DMS114 treated with DMSO at 0.1 percent for 48 hours (cell line): ENCODE results near the gene ETFRF1.

Experiments used
- DNase-seq: peaks from one replicate; lab custom pipeline; 2025; ENCODE audit not compliant: unreplicated experiment; lab: John Stamatoyannopoulos, UW

ETFRF1 gene, protein sequence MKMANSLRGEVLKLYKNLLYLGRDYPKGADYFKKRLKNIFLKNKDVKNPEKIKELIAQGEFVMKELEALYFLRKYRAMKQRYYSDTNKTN

DNA sequence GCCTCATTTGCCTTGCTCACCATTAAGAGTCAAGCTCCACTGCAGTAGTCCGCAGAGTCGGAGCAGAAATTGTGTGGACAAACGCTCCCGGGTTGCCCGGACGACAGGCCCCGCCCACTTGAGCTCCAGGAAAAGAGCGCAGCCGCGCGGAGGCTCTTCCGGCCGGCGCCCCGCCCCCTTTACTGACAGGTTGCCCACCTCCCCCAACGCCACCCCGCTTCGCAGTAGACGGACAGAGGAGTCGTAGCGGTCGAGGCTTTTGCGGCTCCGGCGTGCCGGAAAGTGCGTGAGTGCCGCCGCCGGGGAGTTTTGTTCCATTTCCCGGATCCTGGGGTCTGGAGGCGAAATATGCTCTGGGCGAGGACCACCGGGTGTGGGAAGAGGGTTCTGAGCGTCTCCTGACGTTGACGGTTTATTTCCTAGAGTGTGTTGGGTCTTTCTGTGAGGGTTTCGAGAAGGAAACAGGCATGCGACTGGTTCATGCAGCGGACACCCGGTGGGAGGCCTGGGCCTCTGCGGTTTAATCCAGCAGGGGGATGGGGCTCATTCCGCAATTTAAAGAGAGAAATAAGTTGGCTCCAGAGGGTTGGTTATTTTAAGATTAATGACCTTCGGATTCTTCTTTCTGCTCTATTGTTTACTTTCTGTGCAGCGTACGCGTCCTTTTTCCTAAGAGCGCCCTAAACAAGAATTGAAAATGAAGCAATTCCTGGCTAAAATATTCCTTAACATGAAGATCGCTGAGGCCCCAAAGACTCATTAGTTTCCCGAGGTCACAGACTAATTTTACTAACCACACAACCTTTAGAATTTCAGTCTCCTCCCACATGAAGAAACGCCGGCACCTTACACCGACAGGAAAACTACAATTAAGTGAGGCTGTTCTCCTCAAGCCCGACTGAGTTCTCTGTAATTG is at the start of gene ETFRF1, which contains the start of gene DNAI7:
ETFRF1 (plus strand) TSS at position 182 of the 916 bp plus-strand sequence. CDS start 8,720 bp downstream, outside the sequence.
DNAI7 (minus strand) TSS at position 105 of the 916 bp plus-strand sequence; CDS start at position 23, 82 bp downstream.
- DNase-seq = peak; percentile 95

DNA sequence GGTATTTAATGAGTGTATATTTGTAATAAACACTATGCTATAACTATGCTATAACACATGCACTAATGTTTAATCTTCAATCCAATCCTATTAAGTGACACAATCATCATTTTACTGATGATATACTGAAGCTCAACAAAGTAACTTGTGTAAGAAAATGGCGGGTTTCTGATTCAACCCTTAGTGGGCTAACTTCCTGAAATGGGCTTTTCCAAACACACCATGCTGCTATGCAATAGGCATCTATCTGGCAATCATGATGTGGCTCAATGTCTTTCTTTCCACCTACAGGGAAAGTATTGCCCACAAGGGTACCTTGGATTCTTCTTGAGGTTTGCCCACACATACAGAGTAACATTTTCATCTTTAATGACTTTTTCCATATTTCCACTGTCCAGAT is 48.4 kb upstream of the ETFRF1 start:
- no peak for DNase-seq

DNA sequence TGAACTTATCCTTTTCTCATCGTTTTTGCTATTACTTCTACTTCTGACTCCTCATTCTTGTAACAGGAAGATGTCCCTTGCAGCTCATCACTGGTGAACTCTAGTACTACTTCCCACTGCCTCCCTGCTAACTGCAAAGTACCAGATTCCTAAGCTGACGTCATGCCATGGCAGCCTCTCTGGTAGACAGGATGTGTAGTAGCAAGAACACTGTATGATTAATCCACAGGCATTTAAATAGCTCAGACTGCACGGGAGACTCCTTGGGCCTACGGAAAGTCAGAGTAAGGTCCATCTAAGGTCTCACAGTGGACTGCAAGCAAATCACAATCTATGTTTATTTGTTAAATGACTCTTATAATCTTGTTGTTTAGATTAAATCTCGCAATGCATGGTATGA is 43.6 kb upstream of the ETFRF1 start:
- DNase-seq = no peak

DNA sequence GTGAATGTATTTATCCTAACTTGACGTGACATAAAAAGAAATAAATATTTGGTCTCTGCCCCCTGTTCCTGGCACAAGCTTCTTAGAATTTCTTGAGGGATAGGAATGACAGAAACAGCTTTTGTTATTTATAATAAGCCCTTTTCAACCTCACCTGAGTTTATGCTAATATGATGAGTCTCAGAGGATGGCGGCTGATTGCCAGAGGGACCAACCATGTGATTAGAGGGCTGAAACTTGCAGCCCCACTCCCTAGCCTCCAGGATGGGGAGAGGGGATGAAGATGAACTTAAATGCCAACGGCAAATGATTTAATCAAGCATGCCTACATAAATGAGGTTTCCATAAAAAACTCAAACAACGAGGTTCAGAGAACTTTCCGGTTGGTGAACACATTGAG is 43.0 kb upstream of the ETFRF1 start:
- DNase-seq = no peak

DNA sequence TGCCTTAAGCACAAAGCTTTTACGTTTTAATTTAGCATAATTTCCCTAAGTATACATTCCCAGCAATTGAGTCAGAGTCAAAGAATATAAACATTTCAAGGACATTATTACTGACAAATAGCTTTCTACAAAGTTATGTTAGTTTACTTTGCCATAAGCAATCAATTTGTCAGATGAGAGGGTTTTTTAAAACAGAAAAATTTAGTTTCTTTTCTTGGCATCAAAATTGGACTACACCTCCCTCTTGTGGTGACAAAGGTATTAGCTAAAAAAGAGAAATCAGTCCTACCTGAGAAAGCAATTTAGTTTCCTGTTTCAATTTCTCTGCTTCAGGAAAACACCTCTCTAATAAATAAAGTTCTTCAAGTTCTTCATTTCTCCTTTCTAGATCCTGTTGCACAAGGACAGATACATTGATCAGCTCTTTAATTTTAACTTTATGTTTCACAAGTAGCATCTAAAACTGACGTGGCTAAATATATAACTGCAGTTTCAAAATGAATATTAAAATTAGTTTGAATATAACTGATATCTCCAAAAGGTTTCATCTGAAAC is 39.9 kb upstream of the ETFRF1 start:
- peak; percentile 17 for DNase-seq

DNA sequence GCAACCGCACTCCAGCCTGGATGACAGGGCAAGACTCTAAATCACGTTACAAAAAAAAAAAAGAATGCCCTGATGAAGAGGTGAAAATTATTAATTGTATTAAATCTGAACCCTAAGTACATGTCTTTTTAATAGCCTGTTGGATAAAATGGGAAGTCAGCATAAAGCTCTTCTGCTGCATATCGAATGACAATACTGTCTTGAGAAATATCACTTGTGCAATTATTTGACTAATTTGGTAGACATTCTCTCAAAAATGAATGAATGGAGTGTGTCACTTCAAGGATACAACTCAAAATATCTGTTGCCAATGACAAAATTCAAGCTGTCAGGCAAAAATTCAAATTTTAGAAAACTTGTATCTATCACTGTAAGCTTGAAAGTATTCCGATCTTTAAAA is 39.0 kb upstream of the ETFRF1 start:
- DNase-seq = no peak

DNA sequence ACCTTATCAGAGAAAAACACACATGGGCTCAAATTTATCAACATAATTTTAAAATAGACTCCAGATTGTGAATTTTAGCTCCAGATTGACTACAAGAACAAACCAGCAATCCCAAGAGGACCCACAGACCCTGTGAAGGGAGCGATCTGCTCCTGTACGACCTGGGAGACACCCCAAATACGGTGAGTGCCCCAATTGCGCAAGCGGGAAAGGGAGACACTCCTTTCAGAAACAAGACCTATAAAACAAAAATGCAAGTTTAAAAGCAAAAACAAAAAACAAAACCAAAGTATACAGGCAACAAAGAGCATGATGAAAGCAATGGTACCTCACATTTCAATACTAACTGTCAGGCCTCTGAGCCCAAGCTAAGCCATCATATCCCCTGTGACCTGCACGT is 32.2 kb upstream of the ETFRF1 start:
- no peak for DNase-seq

DNA sequence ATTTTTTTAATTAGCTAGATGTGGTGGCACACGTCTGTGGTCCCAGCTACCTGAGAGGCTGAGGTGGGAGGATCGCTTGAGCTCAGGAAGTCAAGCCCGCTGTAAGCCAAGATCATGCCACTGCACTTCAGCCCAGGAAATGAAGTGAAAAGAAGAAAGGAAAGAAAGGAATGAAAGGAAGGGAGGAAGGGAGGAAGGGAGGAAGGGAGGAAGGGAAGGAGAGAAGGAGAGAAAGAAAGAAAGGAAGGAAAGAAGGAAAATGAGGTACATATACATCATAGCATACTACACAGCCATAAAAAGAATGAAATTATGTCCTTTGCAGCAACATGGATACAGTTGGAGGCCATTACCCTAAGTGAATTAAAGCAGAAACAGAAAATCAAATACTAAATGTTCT is 12.3 kb upstream of the ETFRF1 start:
- no peak for DNase-seq

DNA sequence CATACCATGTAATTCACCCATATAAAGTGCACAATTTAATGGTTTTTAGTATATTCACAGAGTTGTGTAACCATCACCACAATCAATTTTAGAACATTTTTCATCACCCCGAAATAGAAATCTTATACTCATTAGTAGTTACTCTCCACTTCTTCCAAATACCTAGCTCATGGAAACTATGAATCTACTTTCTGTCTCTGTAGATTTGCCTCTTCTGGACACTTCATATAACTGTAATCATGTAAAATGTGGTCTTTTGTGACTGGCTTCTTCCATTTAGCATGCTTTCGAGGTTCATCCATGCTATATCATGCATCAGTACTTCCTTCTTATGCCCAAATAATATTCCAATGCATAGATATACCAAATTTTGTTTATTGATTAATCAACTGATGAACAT is 10.9 kb upstream of the ETFRF1 start:
- DNase-seq = no peak

DNA sequence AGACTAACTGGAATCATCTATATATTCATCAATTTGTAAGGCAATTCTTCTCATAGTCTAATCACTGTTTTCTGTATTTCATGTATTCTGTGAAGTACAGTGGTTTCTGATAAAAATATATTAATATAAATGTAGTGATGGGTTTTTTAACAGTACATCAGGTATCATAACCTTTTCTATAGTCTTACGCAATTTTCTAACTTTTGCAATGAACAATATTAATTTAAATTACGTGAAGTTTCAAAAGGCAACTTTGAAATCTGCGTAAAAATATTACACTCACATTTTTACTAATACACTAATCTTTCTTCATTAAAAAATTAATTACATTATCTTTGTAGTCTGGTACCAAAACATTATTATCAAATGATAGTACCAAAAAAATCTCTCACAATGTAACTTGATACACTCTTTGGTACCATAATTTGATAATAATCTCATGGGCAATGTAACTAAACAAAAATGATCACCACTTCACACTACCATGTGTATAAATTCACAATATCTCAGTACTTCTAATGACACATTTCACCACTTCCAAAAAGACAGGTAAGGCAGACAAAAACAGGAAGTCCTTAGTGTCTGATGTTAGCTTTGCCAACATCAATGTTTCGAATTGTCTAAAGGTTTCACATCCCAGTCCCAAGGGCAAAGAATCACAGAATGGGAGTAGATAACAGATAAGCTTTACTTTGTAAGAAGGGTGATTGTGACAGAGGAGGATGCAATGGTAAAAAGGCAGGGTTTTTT is 8.8 kb upstream of the ETFRF1 start:
- no peak for DNase-seq

DNA sequence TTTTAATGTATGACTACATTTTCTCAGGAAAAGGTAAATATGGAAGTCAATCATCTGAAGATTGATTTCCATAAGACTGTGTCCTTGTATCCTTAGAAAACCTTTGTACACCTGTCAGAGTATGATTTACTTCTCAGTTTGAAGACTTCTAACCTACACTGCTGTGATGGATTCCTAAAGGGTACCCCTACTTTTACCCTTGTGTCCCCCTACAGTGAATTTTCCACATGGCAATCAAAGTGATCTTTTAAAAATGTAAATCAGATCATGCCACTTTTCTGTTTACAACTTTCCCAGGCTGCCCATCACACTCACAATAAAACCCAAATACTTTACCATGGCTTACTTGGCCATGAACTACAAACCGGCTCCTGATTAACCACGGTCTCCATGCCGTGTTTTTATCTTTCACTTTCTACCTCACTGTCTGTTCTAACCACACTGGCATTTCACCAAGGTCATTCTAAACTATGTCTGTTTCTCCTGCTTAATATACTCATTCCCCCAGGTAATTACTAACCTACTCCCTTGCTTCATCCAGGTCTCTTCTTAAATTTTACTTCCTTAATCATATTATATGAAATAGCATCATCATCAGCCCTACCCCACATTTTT is 8.1 kb upstream of the ETFRF1 start:
- no peak for DNase-seq

DNA sequence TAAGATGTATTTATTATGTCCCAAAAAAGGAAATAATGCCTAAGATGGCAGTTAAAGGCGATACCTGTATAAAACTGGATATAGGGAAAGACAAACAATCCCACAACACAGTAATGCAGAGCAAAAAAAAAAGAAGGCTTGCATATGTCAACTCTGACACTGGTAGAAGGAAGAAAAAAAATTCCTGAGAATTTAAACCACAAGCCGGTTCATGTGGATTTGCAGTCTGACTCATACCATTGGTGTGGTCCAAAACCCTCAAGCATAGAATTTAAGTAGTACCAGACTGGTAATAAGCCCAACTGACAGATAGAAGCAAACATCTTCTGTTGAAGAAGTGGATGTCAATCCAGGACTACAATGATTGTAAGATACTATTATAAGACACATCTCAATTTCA is 7.3 kb upstream of the ETFRF1 start:
- no peak for DNase-seq

DNA sequence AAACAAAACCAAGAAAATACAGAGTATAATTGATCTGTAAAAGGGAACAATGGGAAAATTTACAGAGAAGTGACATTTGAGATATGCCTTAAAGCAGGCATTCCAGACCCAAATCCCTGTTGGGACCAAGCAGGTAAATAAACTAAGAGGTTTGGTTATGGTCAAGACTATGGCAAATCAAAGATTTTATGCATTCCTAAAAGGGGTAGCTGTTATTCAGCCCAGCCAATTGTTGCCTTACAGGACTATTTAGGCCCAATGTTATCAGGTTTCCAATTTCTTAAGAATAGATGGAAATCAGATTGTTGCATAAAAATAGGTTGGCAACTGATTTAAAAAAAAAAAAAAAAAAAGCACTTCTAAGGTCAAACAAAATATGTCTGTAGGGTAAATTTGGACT is 5.4 kb upstream of the ETFRF1 start:
- no peak for DNase-seq

DNA sequence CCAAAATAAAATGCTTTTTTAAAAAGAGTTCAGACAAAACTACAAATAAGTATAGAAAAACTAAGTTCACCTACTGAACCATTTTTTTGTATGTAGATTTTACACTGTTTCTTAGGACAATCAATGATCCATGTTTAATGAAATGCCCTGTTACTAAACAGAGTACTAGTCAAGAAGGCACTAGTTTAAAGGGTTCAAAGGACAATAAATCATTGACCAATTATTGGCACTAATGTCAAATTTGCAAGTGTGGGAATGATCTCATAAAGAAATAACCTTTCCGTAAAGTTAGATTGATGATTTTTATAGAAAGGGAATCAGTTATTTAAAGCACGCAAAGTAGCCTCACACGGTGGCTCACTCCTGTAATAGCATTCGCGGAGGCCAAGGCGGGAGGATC is 4.2 kb upstream of the ETFRF1 start:
- no peak for DNase-seq

DNA sequence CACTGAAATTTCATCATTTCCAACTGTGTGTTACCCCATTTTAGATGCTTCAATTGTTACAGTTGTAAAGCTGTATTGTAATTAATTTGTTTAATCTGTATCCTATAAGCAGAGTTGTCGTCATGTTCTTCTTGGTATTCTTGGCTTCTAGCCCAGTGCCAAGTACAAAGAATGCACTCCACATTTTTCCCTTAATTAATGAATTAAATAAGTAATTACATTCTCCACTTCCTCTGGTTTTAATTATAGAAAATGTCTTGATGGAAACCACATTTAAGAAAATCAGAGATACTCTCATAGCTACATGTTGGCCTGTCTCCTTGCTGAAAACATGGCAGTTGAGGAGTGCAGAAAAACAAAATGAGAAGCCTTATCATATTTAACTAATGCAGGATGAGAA is 823 bp upstream of the ETFRF1 start:
- peak; percentile 24 for DNase-seq

DNA sequence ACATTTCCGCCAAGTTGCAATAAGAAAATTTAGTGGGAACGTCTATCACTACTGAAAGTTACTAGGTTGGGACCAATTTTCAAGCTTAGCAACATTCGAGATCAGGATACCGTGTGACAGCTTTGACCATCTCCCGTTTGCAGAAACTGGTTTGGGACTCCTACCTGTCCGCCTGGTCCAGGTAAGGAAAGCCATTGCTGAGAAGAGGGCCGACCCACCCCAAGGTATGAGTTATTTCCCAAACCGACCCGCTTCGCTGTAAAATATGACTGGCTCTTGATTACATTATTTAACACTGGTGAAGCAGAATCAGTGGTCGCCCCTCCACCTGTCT is 348 bp upstream of the ETFRF1 start:
- DNase-seq = no peak

DNA sequence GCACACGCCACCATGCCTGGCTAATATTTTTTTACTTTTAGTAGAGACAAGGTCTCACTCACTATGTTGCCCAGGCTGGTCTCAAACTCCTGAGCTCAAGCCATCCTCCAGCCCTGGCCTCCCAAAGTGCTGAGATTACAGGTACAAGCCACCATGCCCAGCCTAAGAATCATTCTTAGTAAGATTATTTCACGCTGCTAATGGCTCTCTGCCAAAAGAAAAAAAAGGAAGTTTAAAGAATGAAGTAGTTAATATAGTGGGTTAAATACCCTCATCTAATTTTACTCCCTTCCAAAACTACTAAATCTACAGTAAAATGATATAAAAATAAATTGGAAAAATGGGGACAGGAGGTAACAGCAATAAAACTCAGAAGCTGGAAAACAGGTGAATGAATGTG is 2.6 kb downstream of the ETFRF1 start:
- no peak for DNase-seq

DNA sequence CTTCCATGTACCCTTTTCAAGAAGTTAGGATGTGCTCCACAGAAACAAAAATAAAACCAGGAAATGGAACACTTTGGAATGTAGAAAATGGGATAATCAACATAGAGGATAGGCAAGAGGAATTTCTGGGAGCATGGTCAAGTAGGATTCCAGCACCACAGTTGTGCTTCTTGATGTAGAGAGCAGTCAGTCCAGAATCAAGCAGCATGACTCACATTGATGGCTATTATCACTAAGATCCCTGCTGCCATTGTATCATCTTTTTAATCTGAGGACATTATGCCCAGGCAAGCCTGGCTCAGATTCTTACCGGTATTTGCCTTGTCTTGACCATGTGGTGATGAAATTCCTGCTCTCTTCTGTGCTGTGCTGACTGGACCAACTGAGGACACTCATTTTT is 5.7 kb downstream of the ETFRF1 start:
- DNase-seq = no peak

DNA sequence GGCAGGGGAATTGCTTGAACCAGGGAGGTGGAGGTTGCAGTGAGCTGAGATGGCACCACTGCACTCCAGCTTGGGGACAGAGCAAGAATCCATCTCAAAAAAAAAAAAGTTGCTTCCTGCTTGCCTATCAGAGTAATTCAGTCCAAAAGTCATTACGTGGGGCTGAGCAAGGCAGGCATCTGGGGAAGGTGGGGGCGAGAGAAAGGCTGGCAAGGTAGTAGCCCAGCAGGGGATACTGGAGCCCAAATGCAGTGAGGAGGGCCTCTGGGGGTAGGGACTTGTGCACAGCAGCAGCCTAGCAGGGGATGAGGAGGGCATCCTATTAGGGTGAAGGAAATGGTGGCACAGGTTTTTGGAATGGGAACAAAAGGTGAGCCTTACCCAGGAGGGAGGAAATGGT is 7.1 kb downstream of the ETFRF1 start:
- no peak for DNase-seq

DNA sequence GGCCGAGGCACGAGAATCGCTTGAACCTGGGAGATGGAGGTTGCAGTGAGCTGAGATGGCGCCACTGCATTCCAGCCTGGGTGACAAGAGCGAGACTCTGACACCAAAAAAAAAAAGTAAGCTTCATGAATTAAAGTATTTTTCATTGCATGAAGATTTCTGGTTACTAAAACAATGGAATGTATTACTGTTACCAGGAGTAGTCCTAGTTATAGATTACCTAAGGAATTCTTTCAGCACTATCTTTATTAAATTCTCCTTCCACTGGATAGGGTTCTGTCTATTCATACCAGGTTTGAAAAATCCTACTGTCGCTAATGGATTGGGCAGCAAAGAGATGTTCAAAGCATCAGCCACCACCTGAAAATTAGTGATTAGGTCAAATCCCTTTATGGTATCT is 12.4 kb downstream of the ETFRF1 start:
- no peak for DNase-seq

DNA sequence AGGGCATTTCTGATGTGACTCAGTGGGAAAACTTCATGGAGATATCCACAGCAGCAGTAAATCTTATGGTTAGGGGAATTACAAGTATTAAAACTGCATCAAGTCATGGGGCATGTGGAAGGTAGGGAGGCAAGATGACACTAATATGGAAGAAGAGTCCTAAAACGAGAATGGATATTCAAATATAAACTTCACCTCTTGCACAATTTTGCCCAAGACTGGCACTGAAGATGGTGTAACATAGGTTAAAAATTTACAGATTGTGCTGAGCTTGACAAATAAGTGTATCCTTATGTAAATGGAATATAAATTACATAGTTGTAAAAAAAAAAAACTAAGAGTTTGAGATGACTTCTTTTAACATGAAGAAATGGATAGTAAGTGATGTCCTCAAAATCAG is 12.8 kb downstream of the ETFRF1 start:
- no peak for DNase-seq
